ENCODE results near the gene RFTN1.

The RFTN1 gene

GRCh38 chr3:16508591-16508995 is 4.9 kb downstream of the RFTN1 start:
- in situ Hi-C loops (cut with MboI; ENCODE audit: low sequenced_read_pairs): no loop called here

DNA sequence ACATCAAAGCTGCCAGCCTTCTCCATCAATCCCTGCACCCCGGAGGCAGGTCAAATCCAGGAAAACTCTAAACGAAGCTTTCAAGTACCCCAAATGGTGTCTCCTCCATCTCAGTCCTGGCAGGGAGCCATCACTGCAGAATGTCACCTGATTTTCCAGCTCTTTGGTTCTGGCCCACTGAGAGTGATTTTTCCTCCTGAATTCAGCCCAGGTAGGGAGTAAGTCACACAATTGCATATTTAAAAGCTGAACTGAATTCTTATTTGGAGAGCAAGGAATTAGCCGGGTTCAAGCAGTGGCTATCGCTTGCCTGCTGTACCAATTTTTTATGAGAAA is 5.3 kb downstream of the RFTN1 start:
- in situ Hi-C loops (cut with MboI; ENCODE audit: low sequenced_read_pairs): no loop called here

DNA sequence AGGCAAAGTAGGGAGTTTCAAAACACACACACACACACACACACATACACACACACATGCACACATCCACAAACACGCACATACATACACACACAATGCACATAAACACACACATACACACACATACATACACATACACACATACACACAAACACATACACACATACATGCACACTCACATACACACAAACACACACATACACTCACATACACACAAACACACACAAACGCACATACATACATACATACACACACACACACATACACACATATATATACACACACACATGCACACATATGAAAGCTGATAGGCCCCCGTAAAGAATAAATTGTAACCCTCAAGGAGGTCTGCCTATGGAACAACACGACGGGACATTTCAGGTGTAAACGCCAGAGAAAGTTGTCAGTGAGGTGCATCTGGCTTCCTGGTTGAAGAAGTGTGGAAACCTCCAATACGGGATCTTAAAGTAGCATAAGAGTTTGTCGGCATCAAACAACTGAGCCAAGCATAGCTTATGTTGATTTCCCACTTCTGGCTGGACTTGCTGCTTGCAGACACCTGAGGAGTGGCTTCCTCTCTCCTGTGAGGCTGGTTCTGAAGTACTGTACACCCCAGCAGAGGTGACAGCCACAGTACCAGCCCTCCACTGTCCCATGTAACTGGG is 5.8 kb downstream of the RFTN1 start:
- in situ Hi-C loops (cut with MboI; ENCODE audit: low sequenced_read_pairs): no loop called here

DNA sequence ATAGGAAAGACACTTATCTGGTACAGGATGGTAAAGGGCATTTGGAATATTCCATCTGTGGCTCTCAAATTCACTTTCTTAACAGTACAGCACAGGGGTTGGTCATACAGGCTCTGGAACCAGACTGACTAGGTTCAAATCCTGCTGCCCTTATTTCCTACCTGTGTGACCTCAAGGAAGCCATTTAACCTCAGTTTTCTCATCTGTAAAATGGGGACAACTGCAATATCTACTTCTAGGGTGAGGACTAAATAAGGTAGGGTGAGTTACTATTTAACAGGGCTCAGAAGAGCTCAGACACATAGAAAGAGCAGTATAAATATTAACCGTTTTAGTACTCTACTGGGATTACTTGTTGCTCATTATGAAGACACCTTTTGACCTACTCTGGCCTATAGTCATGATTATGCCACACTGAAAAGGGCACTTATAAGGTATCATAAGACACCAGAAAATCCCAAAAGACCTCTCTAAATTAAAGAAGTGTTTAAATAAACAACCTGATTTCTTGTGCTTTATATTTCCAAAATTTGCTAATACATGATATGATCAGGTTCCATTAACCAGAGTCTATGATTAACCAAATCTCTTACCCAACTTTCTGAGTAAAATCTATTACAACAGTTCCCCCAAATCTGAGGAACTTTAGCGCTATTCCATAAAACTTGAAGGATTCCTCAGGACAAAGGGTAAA is 6.5 kb downstream of the RFTN1 start:
- in situ Hi-C loops (cut with MboI; ENCODE audit: low sequenced_read_pairs): no loop called here

DNA sequence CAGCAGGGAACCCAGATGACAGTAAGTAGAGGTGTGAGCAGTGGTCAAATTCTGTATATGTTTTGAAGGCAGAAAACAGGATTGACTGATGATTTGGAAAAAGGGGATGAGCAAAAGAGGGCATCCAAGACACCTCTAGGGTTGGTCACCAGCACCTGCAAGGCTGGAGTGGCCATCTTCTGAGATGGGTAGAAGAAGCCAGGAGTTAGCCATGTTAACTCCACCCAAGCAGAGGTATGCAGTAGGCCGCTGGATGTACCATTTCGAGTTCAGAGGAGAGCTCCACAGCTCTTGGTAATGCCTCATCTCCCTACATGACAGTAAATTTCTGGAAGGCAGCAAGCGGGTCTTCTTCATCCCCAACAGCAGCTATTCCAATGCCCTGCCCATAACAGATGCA is 7.0 kb downstream of the RFTN1 start:
- in situ Hi-C loops (cut with MboI; ENCODE audit: low sequenced_read_pairs): no loop called here

GRCh38 chr3:16504692-16505091 is 8.8 kb downstream of the RFTN1 start:
- in situ Hi-C loops (cut with MboI; ENCODE audit: low sequenced_read_pairs): no loop called here

GRCh38 chr3:16504242-16504641 is 9.3 kb downstream of the RFTN1 start:
- in situ Hi-C loops (cut with MboI; ENCODE audit: low sequenced_read_pairs): no loop called here

- in situ Hi-C loops (cut with MboI; ENCODE audit: low sequenced_read_pairs): no loop called here
These were observed 10.2 kb downstream of the RFTN1 start for GRCh38 chr3:16503191-16503776.

DNA sequence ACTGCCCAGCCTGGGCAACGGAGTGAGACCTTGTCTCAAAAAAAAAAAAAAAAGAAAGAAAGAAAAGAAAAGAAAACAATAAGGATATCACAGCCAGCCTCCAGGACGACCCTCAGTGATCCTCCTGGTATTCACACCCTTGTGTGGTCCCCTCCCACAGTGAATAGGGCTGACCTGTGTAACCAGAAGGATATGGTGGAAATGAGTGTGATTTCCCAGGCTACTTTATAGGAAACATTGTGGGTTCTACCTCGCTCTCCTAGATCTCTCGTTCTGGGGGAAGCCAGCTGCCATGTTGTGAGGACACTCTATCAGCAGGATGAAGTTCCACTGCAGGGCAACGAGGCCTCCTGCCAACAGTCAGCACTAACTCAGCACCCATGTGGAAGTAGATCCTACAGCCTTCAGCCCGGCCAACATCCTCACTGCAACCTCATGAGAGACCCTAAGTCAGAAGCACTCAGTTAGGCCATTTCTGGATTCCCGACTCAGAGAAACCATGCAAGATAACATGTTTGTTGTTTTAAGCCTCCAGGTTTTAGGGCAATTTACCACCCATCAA is 11.1 kb downstream of the RFTN1 start:
- in situ Hi-C loops (cut with MboI; ENCODE audit: low sequenced_read_pairs): no loop called here

GRCh38 chr3:16501376-16501775 is 12.1 kb downstream of the RFTN1 start:
- in situ Hi-C loops (cut with MboI; ENCODE audit: low sequenced_read_pairs): no loop called here

- in situ Hi-C loops (cut with MboI; ENCODE audit: low sequenced_read_pairs): no loop called here
These were observed 12.6 kb downstream of the RFTN1 start for GRCh38 chr3:16500911-16501310.

GRCh38 chr3:16500093-16500492 is 13.4 kb downstream of the RFTN1 start:
- in situ Hi-C loops (cut with MboI; ENCODE audit: low sequenced_read_pairs): no loop called here

GRCh38 chr3:16499351-16499750 is 14.1 kb downstream of the RFTN1 start:
- in situ Hi-C loops (cut with MboI; ENCODE audit: low sequenced_read_pairs): no loop called here

DNA sequence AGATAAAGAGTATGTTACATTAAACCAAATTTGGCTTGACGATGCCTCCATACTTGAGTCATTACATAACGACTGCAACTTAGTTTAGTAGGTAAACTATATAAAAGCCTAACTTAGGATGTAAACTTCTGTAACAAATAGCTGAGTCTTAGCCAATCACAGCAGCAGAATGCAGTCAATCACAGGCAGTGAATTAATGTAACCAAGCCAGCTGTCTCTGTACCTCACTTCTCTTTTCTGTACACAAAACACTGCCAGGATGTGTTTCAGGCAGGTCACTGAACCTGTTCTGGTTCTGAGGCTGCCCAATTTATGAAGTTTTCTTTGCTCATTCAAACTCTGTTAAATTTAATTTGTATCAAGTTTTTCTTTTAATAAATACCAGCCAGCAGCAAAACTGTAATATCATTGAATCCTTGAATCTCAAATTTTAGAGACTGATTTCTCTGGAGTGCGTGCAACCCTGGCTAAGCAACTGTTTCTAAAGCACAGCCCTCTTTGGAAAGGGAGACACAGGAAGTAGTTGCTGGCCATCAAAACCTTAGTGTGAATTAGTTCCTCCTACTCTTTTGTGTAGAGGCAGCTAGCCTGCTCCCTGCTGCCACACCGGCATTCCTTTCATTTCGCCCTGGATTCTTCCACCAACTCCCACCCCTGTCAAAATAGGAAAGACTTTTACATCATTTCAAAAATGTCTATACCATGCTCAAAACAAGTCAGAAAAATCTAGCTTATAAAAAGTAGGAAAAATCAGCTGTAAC is 15.2 kb downstream of the RFTN1 start:
- in situ Hi-C loops (cut with MboI; ENCODE audit: low sequenced_read_pairs): no loop called here

DNA sequence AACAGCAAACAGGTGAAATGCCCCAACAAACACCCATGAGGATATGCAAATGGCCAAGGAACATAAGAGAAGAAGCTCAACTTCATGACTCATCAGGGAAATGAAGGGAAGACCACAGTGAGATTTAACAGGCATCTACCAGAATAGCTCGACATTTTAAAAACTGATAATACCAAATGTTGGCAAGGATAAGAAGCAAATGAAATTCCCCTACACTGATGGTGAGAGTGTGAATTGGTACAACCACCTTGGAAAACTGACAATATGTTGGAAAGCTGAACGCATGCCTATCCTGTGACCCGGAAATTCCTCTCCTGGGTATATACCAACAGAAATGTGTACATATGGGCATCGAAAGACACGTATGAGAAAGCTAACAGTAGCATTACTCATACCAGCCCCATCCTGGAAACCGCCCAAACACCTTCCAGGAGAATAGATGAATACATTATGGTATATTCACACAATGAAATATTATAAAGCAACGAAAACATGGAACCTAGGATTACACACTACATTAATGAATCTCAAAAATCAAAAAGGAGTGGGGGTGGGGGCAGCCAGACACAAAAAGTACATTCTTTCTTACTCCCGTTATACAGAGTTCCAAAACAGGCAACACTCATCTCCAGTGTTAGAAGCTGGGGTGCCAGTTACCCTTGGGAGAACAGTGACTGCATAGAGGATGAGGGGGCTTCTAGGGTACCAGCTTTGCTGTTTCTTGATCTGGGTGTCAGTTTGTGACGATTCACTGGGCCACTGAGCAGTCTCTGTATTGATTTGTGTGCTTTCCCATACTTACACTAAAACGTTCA is 16.9 kb downstream of the RFTN1 start:
- in situ Hi-C loops (cut with MboI; ENCODE audit: low sequenced_read_pairs): no loop called here

DNA sequence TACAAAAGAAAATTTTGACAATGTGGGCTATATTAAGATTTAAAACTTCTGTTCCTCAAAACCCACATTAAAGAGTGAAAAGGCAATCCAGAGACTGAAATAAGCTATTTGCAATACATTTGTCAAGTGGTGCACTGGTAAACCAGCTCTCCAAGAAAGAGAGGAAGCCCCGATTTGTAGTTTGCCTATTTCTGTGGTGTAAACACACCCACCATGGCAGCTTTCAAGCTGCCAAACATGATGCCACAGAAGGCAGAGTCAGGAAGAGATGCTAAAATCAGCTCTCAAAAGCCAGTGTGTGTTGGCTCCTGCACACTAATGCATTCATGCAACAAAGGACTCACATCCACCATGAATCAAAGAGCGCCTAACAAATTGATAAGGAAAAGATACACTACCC is 17.5 kb downstream of the RFTN1 start:
- in situ Hi-C loops (cut with MboI; ENCODE audit: low sequenced_read_pairs): no loop called here

GRCh38 chr3:16494814-16495431 is 18.6 kb downstream of the RFTN1 start:
- in situ Hi-C loops (cut with MboI; ENCODE audit: low sequenced_read_pairs): no loop called here

- in situ Hi-C loops (cut with MboI; ENCODE audit: low sequenced_read_pairs): no loop called here
These were observed 19.4 kb downstream of the RFTN1 start for GRCh38 chr3:16494094-16494493.

- in situ Hi-C loops (cut with MboI; ENCODE audit: low sequenced_read_pairs): no loop called here
These were observed 23.4 kb downstream of the RFTN1 start for GRCh38 chr3:16490062-16490619.

All from hTERT RPE-1 (cell line).